Astrocyte (in vitro differentiated cells and primary cell): Measurements from ENCODE around the gene AMPD3.

Experiments
- EZH2 ChIP-seq: IDR thresholded peaks from 2 replicates; pipeline ENCODE4 v1.6.1; 2012; ENCODE audit warnings: mild to moderate bottlenecking, low read length, inconsistent platforms; ENCODE audit not compliant: insufficient read depth
- TF ChIP-seq, protein P1 (sequence below): IDR thresholded peaks from 2 replicates; pipeline ENCODE4 v1.5.1; 2011; ENCODE audit warnings: low read depth, mild to moderate bottlenecking, inconsistent platforms, low read length, moderate library complexity; ENCODE audit not compliant: insufficient read depth

DNA sequence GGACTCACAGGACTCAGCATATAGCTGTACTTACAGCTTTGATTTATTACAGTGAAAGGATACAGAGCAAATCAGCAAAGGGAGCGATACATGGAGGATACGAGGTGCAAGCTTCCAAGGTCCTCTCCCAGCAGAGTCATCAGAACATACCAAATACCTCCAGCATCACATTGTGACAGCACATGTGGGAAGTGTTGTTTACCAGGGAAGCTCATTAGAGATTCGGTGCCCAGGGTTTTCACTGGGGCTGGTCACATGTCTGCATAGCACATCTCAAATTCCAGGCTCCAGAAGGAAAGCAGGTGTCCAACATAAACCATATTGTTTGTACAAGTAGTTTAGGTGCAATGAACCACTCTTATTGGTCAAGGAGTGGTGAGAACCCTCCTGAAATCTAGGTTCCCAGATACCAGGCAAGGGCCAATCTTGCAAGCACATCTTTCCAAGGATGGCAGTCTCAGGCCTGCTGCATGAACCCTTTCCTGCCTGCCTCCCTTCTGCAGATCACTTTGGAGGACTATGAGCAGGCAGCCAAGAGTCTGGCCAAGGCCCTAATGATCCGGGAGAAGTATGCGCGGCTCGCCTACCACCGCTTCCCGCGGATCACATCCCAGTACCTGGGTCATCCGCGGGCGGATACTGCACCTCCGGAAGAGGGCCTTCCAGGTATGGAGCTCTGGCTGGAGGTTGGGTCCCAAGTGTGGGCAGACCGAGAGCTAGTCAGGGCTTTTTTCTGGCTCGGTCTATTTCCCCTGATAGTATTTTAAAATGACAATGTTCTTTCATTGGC, 26.7 kb downstream of the AMPD3 start:
- TF ChIP-seq, protein P1, sequence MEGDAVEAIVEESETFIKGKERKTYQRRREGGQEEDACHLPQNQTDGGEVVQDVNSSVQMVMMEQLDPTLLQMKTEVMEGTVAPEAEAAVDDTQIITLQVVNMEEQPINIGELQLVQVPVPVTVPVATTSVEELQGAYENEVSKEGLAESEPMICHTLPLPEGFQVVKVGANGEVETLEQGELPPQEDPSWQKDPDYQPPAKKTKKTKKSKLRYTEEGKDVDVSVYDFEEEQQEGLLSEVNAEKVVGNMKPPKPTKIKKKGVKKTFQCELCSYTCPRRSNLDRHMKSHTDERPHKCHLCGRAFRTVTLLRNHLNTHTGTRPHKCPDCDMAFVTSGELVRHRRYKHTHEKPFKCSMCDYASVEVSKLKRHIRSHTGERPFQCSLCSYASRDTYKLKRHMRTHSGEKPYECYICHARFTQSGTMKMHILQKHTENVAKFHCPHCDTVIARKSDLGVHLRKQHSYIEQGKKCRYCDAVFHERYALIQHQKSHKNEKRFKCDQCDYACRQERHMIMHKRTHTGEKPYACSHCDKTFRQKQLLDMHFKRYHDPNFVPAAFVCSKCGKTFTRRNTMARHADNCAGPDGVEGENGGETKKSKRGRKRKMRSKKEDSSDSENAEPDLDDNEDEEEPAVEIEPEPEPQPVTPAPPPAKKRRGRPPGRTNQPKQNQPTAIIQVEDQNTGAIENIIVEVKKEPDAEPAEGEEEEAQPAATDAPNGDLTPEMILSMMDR: no peak
- TF ChIP-seq EZH2: no peak
